Right atrium auricular region (tissue), 2 donors: Measurements from ENCODE around the gene SKI. TPM values are rescaled to one million over a fixed set of nuclear protein-coding genes. Genes with fewer than 3 reads are reported as not detected.

Experiments used
- DNase-seq: peaks from one replicate; pipeline ENCODE4 v3.0.0-alpha.2; 2019; ENCODE audit warnings: low spot score
- H3K27ac ChIP-seq, 2 donors: fragments of 200-600 bp; sonication (generic); 1 replicate in 1 of 2; 2 replicates in 1 of 2; pipeline ENCODE4 v1.5.1; 2016 to 2019
- H3K27me3 ChIP-seq, 2 donors: fragments of 200-600 bp; sonication (generic); one replicate each; pipeline versions ENCODE4 v1.5.1 to v1.6.0; 2017 to 2019
- H3K36me3 ChIP-seq: fragments of 200-600 bp; sonication (generic); one replicate; pipeline ENCODE4 v1.5.1; 2016
- H3K4me1 ChIP-seq, 2 donors: fragments of 200-600 bp; sonication (generic); one replicate each; pipeline versions ENCODE4 v1.5.1 to v1.6.0; 2017 to 2019
- H3K4me3 ChIP-seq, 2 donors: fragments of 200-600 bp; sonication (generic); 1 replicate in 1 of 2; 2 replicates in 1 of 2; pipeline ENCODE4 v1.5.1; 2017 to 2019; ENCODE audit warnings: mild to moderate bottlenecking in 1 of 2, moderate library complexity in 1 of 2
- H3K9me3 ChIP-seq, 2 donors: fragments of 200-600 bp; sonication (generic); one replicate each; pipeline ENCODE4 v1.5.1; 2019
- total RNA-seq, 2 donors: library from RNA; depleted of rRNA; stranded (reverse); fragments of >200 nt; gene quantifications; one replicate each; pipeline ENCODE4 v1.1.0, GENCODE V29; 2016
- TF ChIP-seq, protein P1 (sequence below), 2 donors: fragments of 200-600 bp; sonication (generic); IDR thresholded peaks; one replicate each; pipeline ENCODE4 v1.5.1; 2019; ENCODE audit warnings: antibody characterized with exemption in 2 of 2

SKI gene
- total RNA-seq, 2 donors from 2014 or later: 36.7 to 57.2 TPM

DNA sequence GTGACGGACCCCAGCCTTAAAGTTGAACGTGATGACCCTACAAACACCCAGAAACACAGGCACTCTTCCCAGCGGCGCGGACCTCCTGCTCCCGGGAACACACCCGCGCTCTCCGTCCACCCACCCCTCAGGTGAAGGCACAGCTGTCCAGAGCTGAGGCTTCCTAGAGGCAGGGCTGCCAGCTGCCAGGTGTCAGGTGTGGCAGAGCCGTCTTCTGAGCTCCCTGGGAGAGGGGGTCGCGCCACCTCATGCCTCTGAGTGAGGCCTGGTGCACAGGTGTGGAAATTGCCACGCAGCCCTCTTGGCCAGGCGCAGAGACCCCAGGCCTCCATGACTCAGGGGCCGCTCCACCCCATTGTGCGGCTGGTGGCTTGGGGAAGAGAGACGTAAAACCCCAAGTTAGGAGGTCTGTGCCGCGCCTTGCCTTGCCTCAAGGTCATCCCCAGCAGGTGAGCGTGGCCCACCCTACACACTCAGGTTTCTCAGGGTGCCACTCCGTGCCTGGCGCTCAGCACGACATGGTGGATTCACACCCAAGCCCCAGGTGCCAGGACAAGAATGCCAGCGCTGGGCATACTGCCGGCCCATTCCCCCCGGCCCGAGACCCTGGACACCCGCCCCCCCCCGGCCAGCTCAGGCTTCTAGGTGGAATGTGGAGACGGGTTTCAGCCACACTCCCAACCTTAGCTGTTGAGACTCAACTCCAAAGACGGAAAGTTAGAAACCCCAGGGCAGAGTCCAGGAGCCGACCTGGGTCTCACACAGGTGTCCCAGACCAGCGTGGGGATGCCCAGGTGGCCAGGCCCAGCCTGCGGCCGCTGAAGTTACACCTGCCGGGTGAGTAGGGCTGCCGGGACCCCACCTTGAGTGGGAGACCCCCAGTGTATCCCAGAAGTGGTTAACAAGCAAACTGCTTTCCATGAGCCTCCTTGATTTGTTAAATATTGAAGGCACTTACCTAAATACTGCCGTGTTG lies 42.0 kb upstream of the SKI start:
- no peak overlapping the region for H3K4me3 ChIP-seq

DNA sequence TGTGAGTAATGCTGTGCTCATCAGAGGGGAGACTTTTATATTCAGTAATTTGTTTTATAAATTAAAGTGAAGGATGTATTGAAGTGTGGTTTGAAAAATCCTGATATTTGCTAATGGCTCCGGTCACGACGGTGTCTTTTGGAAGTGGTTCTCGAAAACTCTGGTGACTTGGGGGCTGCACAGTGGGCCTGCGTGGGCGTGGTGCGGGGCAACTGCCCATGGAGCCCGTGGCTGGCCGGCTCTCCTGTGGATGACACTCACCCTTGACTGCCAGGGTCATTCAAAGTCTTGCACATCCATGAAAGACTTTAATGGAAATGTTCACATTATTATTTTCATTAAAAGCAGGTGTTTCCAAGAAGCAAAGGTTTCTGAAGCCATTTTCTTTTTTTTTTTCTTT lies 41.2 kb upstream of the SKI start:
- Histone ChIP-seq H3K9me3 (no peaks in the 10 kb centered on the region), H3K27ac (no peak overlapping the region), H3K36me3 (no peaks in the 10 kb centered on the region), H3K27me3 (no peaks in the 10 kb centered on the region), H3K4me3 (no peak overlapping the region), H3K4me1 (peaks cover 0 to 27% of the 10 kb centered on the region in 2 donors)
- no peak for DNase-seq
- TF ChIP-seq, protein P1, sequence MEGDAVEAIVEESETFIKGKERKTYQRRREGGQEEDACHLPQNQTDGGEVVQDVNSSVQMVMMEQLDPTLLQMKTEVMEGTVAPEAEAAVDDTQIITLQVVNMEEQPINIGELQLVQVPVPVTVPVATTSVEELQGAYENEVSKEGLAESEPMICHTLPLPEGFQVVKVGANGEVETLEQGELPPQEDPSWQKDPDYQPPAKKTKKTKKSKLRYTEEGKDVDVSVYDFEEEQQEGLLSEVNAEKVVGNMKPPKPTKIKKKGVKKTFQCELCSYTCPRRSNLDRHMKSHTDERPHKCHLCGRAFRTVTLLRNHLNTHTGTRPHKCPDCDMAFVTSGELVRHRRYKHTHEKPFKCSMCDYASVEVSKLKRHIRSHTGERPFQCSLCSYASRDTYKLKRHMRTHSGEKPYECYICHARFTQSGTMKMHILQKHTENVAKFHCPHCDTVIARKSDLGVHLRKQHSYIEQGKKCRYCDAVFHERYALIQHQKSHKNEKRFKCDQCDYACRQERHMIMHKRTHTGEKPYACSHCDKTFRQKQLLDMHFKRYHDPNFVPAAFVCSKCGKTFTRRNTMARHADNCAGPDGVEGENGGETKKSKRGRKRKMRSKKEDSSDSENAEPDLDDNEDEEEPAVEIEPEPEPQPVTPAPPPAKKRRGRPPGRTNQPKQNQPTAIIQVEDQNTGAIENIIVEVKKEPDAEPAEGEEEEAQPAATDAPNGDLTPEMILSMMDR (IDR thresholded peaks at IDR 0.05): no peak

More for the DNA sequence above, 42.0 kb upstream of the SKI start:
- no peak for DNase-seq
- peaks cover 0 to 20% of the 10 kb centered on the region in 2 donors for H3K4me1 ChIP-seq
- no peak overlapping the region for H3K27ac ChIP-seq
- TF ChIP-seq, protein P1 (IDR thresholded peaks at IDR 0.05): no peak
- no peaks in the 10 kb centered on the region for H3K36me3 ChIP-seq
- H3K9me3 ChIP-seq: no peaks in the 10 kb centered on the region
- no peaks in the 10 kb centered on the region for H3K27me3 ChIP-seq

DNA sequence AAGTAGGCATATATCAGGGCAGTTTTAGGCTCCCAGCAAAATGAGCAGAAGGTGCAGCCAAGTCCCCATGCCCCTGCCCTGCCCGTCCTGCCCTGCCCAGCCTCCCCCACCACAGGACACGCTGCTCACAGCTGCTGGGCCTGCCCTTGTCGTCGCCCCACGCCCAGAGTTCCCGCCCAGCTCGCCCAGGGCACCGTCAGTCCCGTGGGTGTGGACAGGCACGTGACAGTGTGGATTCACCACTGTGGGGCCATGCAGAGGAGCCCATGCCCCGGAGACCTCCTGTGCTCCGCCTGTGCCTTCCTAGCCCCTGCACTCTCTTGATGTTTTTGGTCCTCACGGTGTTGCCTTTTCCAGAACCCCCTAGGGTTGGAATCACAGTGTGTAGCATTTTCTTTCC lies 40.5 kb upstream of the SKI start:
- Histone ChIP-seq H3K27ac (no peak overlapping the region), H3K27me3 (no peaks in the 10 kb centered on the region), H3K4me3 (no peak overlapping the region), H3K36me3 (no peaks in the 10 kb centered on the region), H3K9me3 (no peaks in the 10 kb centered on the region), H3K4me1 (peaks cover 0 to 34% of the 10 kb centered on the region in 2 donors)
- no peak for DNase-seq
- TF ChIP-seq, protein P1 (IDR thresholded peaks at IDR 0.05): no peak

DNA sequence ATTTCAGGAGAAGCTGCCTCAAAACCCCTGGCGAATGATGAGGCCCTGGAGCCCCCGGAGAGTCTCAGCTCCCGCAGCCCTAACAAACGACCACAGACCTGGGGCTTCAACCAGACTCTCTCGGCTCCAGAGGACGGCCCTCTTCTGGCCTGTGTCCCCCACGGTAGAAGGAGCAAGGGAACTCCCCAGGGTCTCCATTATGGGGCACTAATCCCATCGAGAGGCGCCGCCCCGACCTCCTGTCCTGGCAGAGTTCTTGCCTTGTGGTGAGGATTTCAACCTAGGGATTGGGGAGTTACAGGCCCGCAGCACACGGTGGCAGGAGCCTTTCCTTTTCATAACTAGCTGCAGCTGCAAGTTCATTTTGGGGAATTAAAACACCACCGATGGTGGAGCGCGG lies 39.8 kb upstream of the SKI start:
- TF ChIP-seq, protein P1 (IDR thresholded peaks at IDR 0.05): no peak
- Histone ChIP-seq H3K36me3 (no peaks in the 10 kb centered on the region), H3K4me1 (peaks cover 0 to 41% of the 10 kb centered on the region in 2 donors), H3K4me3 (no peak overlapping the region), H3K27me3 (no peaks in the 10 kb centered on the region), H3K9me3 (no peaks in the 10 kb centered on the region), H3K27ac (no peak overlapping the region)
- DNase-seq: no peak

DNA sequence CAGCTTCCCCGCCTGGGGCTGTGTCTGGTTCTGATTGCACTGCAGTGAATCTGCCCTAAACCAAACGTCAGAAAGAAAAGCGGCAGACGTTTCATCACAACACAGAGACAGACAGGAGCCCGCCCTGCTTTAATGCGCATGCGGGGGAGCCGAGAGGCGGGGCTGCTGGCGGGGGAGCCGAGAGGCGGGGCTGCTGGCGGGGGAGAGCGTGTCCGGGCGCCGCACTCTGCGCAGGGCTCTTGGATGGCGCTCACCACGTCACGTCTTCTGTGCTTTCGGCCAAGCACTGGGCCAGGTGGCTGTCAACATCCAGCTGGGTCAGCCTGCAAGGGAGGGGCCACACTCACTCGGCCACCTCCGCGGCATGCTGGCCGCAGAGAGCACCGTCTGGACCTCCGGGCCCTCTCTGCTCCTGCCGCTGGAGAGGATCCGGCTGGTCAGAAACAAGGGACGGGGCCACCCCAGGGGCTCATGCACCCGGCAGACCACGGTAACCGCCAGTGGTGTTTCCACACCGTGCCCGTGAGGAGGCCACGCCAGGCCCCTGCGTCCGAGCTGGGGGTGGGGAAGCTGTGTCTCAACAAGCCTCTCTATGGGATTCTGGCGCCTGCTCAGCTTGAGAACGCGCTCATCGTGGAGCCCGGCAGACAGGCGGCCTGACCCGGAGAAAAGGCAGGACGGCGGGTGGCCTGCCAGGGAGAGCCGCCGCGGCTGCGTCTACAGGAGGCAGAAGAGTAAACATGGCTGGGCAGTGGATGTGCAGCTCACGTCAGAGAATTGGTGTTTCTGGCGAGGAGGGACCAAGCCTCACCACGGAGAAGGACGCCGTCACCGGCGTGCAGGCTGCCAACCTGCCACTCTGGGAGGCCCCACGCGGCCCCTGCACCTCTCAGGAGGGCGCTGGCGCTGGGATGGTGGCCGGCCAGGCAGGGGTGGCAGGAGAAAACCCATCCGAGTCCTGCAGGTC lies 38.4 kb upstream of the SKI start:
- Histone ChIP-seq H3K36me3 (no peaks in the 10 kb centered on the region), H3K4me3 (peak overlapping the region; percentile 55 to 60), H3K4me1 (peaks cover 0 to 51% of the 10 kb centered on the region in 2 donors), H3K27me3 (no peaks in the 10 kb centered on the region), H3K9me3 (no peaks in the 10 kb centered on the region), H3K27ac (peak overlapping the region; percentile 93 to 97)
- peak; percentile 97 for DNase-seq
- TF ChIP-seq, protein P1 (IDR thresholded peaks at IDR 0.05): no peak
